GM18861 (cell line): ENCODE data around the gene GFI1B.
"Not testable (repeated sequence)": the region's sequence is repeated elsewhere in the genome, so short reads cannot be mapped to it uniquely, and the experiment has no call there.

Experiments used
- ATAC-seq: cut with Tn5 transposase; IDR thresholded peaks from one replicate; pipeline ENCODE4 v1.9.1; 2021; ENCODE audit not compliant: unreplicated experiment

Gene GFI1B

GRCh38 chr9:132989998-132990557, 11.6 kb downstream of the GFI1B start:
- not testable (repeated sequence) for ATAC-seq

- ATAC-seq: no peak
Observed at GRCh38 chr9:132990781-132991180, 12.3 kb downstream of the GFI1B start.

- no peak for ATAC-seq
Observed at GRCh38 chr9:132991351-132992300, 13.1 kb downstream of the GFI1B start.

DNA sequence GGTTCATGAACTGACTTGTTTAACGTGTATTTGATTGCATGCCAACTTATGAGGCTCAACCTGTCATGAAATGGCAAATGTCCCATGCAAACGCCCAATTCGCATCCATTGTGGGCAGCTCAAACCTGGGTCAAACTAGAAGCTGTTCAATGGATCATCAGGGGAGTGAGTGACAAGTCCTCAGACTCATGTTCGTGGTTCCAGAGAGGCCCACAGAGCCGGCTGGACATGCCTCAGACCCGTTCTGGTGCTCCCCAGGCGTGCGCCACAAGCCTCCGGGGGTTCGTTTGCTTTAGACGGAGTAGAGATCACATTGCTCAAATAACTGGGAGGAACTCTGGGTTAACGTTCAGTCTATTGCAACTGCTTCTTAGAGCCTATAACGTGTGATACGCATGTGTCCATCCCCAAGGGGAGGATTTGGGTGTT, 15.0 kb downstream of the GFI1B start:
- ATAC-seq: no peak

GRCh38 chr9:132994410-132995120, 16.1 kb downstream of the GFI1B start:
- peak; percentile 58 for ATAC-seq

DNA sequence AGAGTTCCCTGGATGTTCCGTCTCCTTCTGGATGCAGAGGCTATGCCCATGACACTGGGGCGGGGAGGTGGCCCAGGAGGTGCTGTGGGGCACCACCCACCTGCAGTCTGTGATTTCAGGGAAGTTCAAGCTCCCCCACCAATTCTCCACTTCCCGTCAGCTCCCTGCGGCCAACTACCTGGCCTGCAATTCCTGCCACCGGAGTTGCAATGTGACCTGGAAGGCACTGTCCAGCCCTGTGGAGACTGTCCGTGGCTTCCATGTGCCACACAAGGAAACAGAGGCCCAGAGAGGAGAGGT, 16.6 kb downstream of the GFI1B start:
- no peak for ATAC-seq

GRCh38 chr9:132995879-132996278, 17.4 kb downstream of the GFI1B start:
- no peak for ATAC-seq

- ATAC-seq: no peak
Observed at GRCh38 chr9:132996526-132996925, 18.0 kb downstream of the GFI1B start.

GRCh38 chr9:132997591-132997990, 19.1 kb downstream of the GFI1B start:
- no peak for ATAC-seq

- not testable (repeated sequence) for ATAC-seq
Observed at GRCh38 chr9:132998221-132998620, 19.7 kb downstream of the GFI1B start.

- no peak for ATAC-seq
Observed at GRCh38 chr9:132998831-132999635, 20.5 kb downstream of the GFI1B start.

- ATAC-seq: no peak
Observed at GRCh38 chr9:133002147-133003070, 23.9 kb downstream of the GFI1B start.

- no peak for ATAC-seq
Observed at GRCh38 chr9:133003071-133003461, 24.6 kb downstream of the GFI1B start.

DNA sequence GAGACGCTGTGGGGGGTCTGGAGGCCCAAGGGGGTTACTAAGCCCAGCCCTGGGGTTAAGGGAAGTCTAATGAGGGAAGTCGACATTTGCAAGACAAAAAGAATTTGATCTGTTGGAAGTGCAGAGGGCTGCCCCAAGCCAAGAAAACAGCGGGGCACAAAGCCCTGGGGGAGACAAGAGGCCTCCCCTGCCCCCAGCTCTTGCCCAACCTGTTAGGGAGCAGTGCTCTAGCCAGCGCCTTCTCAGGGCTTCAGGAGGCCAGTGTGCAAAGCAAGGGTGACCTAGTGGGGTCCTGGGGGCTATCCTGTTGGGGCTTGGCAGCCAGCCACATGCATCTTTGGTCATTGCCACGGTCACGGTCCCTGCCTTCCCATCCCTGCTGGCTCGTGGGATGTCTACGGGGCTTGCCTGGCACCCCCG, 25.2 kb downstream of the GFI1B start:
- no peak for ATAC-seq

DNA sequence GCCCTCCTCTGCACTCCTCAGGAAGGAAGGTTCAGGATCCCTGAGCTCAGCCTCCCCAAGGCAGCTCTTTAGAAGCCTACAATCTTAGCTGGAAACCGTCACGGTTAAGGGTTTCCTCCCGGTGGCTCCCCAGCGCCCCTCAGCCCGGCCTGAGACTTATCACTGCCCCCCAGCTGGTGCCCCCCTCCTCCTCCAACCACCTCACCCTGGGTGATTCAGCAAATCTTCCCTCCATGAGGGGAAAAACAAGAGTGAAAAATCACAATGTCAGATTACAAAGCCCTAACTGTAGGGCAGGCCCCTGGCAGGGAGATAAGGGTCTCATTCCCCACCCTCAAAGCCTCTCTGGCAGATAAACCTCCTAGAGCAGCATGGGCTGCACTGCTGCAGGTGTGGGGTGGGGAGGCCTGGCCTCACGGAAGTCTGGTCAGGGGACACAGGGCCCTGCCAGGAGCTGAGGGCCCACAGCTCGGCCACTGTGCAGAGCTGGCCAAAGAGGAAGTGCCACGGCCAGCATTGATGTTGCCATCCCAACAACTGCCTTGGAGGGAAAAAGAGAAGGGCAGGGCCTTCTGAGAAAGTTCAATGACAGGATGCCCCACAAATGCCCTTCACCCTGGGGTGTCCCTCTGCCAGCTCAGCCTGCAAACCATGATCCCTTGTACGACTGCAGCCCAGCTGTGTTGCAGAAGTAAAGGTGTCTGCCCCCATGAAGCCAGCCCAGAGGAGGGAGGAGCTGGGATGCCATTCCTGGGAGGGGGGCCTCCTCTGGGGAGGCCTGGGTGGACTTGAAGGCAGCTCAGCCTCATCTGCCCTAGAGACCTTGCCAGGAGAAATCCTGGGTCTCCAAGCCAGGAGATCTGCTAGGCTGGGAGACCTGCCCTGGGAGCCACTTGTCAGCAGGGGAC, 25.9 kb downstream of the GFI1B start:
- ATAC-seq: no peak

- ATAC-seq: no peak
Observed at GRCh38 chr9:133004999-133005760, 26.7 kb downstream of the GFI1B start.

GRCh38 chr9:133005957-133006356, 27.5 kb downstream of the GFI1B start:
- ATAC-seq: no peak

GRCh38 chr9:133006731-133007352, 28.3 kb downstream of the GFI1B start:
- no peak for ATAC-seq
